GF-D8 (cell line): ENCODE results near the gene CCDC112.
"Not testable (repeated sequence)": the region's sequence is repeated elsewhere in the genome, so short reads cannot be mapped to it uniquely, and the experiment has no call there.

Experiments used
- DNase-seq: peaks from one replicate; lab custom pipeline; 2025; lab: John Stamatoyannopoulos, UW

Gene CCDC112

GRCh38 chr5:115260248-115260647, 36.2 kb downstream of the CCDC112 start:
- DNase-seq: no peak

GRCh38 chr5:115257981-115258380, 38.5 kb downstream of the CCDC112 start:
- no peak for DNase-seq

- not testable (repeated sequence) for DNase-seq
Measured at GRCh38 chr5:115249379-115249778, 47.1 kb downstream of the CCDC112 start.

GRCh38 chr5:115246361-115246991, 50.0 kb downstream of the CCDC112 start:
- DNase-seq: peak; percentile 1

- no peak for DNase-seq
Measured at GRCh38 chr5:115243412-115243811, 53.0 kb downstream of the CCDC112 start.

- DNase-seq: no peak
Measured at GRCh38 chr5:115241881-115242642, 54.4 kb downstream of the CCDC112 start.

- no peak for DNase-seq
Measured at GRCh38 chr5:115237066-115237465, 59.4 kb downstream of the CCDC112 start.

- no peak for DNase-seq
Measured at GRCh38 chr5:115236599-115236998, 59.9 kb downstream of the CCDC112 start.

GRCh38 chr5:115231598-115231997, 64.9 kb downstream of the CCDC112 start:
- no peak for DNase-seq

- no peak for DNase-seq
Measured at GRCh38 chr5:115229606-115230005, 66.8 kb downstream of the CCDC112 start.

GRCh38 chr5:115227281-115227680, 69.2 kb downstream of the CCDC112 start:
- no peak for DNase-seq
